Pericardium fibroblast (primary cell): Measurements from ENCODE around the gene HMGB1. TPM values are rescaled to one million over a fixed set of nuclear protein-coding genes. Genes with fewer than 3 reads are reported as not detected.

Experiments
- total RNA-seq: library from RNA; depleted of rRNA; stranded (reverse); fragments of >200 nt; gene quantifications from 2 replicates; pipeline ENCODE4 v1.2.3, GENCODE V29; 2015

HMGB1 gene
- total RNA-seq = 89.5 and 128 TPM in 2 replicates

GRCh38 chr13:30465593-30466357, at the start of gene HMGB1:
Gene HMGB1, minus strand, starts transcription at chr13:30465936. Its CDS starts 2,256 bp downstream, at chr13:30463680.

DNA sequence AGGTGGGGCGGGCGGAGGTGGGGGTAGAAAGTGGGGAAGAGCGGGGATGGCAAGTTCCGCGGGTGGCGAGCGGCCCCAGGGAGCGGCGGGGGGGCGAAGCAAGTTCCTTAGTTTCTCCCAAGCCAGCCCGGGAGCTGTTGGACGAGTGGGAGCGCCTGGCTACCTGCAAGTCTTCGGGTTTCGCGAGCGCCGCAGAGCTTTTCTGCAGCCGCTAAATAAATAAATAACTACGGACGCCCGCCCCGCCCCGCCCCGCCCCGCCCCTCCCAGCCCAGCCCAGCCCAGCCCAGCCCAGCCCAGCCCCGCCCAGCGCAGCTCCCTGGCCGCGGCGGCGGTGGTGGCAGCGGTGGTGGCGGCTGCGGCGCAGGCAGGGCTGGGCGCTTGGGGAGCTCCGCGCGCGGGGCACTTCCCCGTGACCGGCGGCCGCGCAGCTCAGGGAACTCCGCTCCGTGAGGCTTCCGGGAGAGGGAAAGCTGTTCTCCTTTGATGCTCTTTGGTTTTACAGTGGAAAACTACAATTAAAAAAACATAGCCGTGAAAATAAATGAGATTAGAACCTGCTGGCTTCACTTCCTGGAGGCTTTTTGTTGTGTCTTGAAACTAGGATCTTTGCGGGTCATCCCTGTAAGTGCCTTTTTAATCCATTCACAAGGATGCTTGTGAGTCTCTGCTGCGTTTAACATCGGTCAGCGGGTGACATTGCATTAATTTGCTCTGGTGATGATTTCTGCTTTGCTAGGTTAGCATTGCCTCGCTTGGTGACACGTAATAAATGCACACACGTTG, 43.5 kb downstream of the HMGB1 start, which contains the start of gene UBE2L5:
TSS of gene UBE2L5 (plus strand) at position 440 of the 786 bp plus-strand sequence. CDS start 5,498 bp downstream, outside the sequence.

Other genes with a start within 250 kb of the HMGB1 start
- 7.1 and 10.6 TPM in 2 replicates for gene KATNAL1, start 158.4 kb downstream of the HMGB1 start, total RNA-seq
- gene UBE2L5, start 43.4 kb downstream of the HMGB1 start, total RNA-seq = not detected in 2 replicates
- gene USPL1, start 152.0 kb upstream of the HMGB1 start, total RNA-seq = 9.3 and 15.5 TPM in 2 replicates